T-helper 1 cell (primary cell): ENCODE results near the gene DCDC2C.

ENCODE experiments used
- DNase-seq, 5 donors: peaks; one replicate each; pipeline ENCODE4 v3.0.0-alpha.2; 2012 to 2020

The DCDC2C gene

GRCh38 chr2:3712831-3713503, 9.6 kb downstream of the DCDC2C start:
- DNase-seq: no peak

- no peak for DNase-seq
These were observed 15.3 kb downstream of the DCDC2C start for GRCh38 chr2:3718679-3719078.

GRCh38 chr2:3725002-3725401, 21.6 kb downstream of the DCDC2C start:
- DNase-seq: no peak

GRCh38 chr2:3725458-3726250, 22.3 kb downstream of the DCDC2C start:
- no peak for DNase-seq

- DNase-seq: no peak
These were observed 23.1 kb downstream of the DCDC2C start for GRCh38 chr2:3726511-3726910.

- DNase-seq: no peak
These were observed 24.1 kb downstream of the DCDC2C start for GRCh38 chr2:3727397-3728045.

- DNase-seq: no peak
These were observed 25.0 kb downstream of the DCDC2C start for GRCh38 chr2:3728104-3729054.

GRCh38 chr2:3729055-3729448, 25.7 kb downstream of the DCDC2C start:
- DNase-seq: no peak

GRCh38 chr2:3729786-3730185, 26.4 kb downstream of the DCDC2C start:
- DNase-seq: no peak

- no peak for DNase-seq
These were observed 27.3 kb downstream of the DCDC2C start for GRCh38 chr2:3730646-3731045.

- DNase-seq: no peak
These were observed 28.5 kb downstream of the DCDC2C start for GRCh38 chr2:3731829-3732228.

- no peak for DNase-seq
These were observed 32.7 kb downstream of the DCDC2C start for GRCh38 chr2:3736112-3736511.

GRCh38 chr2:3737128-3737527, 33.8 kb downstream of the DCDC2C start:
- no peak for DNase-seq

- DNase-seq: no peak
These were observed 35.1 kb downstream of the DCDC2C start for GRCh38 chr2:3738454-3738853.

- no peak for DNase-seq
These were observed 35.9 kb downstream of the DCDC2C start for GRCh38 chr2:3739313-3739712.

GRCh38 chr2:3741396-3741795, 38.0 kb downstream of the DCDC2C start:
- no peak for DNase-seq

- DNase-seq: no peak
These were observed 38.7 kb downstream of the DCDC2C start for GRCh38 chr2:3741867-3742602.

- DNase-seq: no peak
These were observed 39.6 kb downstream of the DCDC2C start for GRCh38 chr2:3742743-3743508.

GRCh38 chr2:3743951-3744555, 40.7 kb downstream of the DCDC2C start:
- no peak for DNase-seq

- no peak for DNase-seq
These were observed 42.5 kb downstream of the DCDC2C start for GRCh38 chr2:3745920-3746319.
